SHP77 (cell line): Measurements from ENCODE around the gene ADO.

Experiments used
- DNase-seq, 2 experiments: peaks; one replicate each; lab custom pipeline; 2025; lab: John Stamatoyannopoulos, UW

The ADO gene

GRCh38 chr10:62817766-62818425 is 13.4 kb downstream of the ADO start:
- DNase-seq: peak; percentile 39 to 41

- DNase-seq: no peak
These were observed 14.0 kb downstream of the ADO start for GRCh38 chr10:62818426-62819011.

DNA sequence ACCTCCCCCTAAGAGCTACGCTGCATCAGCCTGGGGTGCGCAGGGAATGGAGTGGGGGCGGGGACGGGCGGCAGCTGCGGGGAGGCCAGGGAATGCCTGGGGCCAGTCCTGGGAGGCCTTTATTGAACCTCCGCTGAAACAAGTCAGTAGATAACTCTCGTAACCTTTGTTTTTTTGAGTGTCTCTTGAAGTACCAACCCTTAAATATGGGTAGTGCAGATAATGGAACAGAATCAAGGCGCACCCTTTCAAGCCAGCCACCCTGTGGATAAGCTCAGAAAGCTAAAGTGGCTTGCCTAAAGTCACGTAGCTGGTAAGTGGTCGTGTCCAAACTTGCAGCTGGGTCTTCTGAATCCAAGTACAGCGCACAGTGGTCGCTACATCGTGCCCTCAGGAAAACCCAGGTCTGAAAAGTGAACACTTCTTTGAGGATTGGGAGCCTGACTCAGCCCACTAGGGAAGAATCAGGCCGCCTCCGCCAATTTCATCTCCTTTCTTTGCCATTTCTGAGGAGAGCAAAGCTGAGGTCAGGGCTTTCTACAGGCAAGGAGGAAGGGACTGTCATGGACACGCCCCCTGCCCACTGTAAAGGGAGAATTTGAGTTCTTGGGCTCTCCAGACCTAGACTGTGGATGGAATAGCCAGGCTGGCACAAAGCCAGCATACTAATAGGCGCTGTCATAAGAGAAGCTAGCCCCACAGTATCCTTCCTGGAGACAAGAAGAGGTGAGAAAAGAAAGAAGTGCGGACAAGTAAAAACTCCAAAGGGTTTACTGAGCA is 14.8 kb downstream of the ADO start:
- DNase-seq: no peak

DNA sequence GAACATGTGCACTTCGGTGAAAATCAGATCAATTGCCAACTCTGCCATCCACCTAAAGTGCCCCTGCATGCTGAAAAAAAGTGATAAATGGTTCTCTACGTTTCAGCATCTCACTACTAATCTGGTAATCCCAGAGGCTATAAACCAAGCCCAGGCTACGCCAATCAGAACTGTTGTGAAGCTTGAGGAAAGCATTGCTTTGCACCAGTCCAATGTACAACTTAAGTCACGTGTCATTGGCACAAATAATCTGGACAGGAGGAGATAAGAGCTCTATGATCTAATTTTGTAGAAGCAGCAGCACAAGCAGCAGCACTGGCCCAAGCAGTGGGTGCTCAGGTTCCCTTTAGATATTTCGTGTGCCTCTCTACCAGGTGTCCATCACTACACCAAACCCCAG is 16.1 kb downstream of the ADO start:
- DNase-seq: no peak

DNA sequence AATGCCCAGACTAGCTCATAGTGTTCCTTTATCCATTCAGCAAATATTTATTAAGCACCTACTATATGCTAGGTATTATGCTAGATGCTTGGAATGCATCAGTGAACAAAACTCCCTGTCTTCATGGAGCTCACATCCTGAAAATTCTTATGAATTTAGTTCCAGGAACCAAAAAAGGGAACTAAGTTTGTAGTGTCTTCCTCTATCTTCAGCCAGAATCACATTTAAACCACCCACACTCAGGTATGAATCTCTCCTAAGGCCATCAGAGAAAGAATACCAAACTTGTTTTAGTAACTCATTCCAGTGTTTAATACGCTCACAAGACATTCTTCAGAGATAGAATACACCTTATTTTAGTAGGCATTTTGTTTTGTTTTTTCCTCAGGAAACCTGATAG is 21.8 kb downstream of the ADO start:
- no peak for DNase-seq

DNA sequence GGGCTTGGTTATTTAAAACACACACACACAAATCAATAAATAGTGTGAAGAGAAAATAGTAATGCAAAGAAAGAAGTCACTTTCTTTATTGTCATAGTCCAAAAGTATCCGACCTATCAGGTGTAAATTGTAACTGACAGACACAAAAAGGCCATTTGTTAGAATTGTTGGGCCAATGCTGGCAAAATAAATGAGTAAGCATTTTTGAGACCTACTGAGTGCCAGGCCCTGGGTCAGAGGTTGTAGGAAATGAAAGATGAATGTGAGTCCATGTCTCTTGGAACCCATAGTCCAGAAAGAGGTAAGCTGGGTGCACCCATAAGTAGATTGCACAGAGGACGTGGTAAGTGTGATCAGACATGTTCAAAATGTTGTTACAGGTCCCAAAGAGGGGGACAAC is 25.1 kb downstream of the ADO start:
- DNase-seq: no peak

- no peak for DNase-seq
These were observed 26.2 kb downstream of the ADO start for GRCh38 chr10:62830679-62831078.

GRCh38 chr10:62831346-62831745 is 26.8 kb downstream of the ADO start:
- no peak for DNase-seq

GRCh38 chr10:62839590-62839989 is 35.1 kb downstream of the ADO start:
- no peak for DNase-seq

GRCh38 chr10:62842983-62843382 is 38.5 kb downstream of the ADO start:
- DNase-seq: no peak

DNA sequence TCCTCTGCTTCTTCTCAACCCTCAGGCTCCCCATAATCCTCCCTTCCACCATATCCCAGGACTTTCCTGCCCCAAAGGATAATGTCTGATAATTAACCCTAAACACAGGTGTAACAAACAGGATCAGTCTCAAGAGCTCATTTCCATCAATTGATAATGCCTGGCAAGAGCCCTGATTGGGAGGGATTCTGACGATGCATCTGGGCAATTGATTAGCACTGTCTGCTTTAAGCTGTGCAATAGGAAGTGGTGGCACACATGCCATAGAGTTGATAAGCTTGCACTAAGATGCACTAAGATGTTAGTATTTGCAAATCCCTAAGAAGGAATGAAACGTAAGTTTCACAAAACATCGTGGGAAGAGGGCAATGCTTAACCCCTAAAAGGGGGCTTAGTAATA is 39.1 kb downstream of the ADO start:
- DNase-seq: no peak

DNA sequence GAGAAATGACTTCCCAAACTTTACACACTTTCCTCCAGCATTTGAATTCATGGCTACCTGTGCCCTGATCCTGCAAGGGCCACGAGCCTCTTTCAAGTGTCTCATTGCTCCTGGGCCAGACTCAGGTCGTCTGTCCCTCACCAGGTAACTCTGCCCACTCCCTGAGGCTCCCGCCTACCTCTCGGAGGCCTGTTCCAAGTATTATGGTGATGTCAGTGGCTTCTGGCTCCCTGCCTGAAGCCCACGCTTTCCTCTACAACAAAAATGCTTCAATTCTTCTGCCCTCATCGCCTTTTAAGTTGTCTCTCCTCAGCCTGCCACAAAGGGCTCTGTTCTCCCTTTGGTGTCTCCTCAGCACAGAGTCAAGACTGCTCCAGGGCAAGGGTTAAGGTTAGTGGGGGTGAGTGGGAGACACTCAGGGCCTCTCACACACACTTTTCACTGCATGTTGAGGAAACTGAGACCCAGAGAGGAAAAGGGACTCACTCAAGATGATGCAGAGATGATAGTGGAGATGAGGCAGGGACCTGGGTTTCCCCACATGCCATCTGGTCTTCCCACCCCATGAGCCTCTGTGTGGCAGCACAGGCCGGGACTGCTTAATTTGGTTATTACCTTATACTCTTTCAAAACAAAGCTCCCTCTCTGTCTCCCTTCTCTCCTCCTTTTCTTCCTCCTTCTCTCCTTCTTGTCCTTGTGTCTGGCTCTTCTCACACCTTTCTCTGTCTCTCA is 39.9 kb downstream of the ADO start:
- no peak for DNase-seq

DNA sequence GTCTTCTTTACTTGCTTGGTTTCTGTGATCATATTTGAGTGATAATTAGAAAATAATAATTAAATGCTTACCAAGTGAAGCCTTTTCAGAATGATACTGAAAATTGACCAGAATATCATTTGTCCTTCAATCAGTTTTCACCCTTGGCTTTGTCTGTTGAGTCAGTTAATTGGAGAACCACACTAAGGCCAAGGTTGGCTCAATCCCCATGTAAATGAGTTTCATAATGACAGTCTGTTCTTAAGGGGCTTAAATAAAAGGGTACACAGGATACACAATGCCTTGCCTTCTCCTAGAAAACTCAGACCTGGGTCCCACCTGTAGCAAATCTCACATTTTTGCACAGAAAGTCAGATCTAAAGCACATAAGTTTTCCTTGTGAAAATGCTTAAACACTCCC is 42.9 kb downstream of the ADO start:
- DNase-seq: no peak

DNA sequence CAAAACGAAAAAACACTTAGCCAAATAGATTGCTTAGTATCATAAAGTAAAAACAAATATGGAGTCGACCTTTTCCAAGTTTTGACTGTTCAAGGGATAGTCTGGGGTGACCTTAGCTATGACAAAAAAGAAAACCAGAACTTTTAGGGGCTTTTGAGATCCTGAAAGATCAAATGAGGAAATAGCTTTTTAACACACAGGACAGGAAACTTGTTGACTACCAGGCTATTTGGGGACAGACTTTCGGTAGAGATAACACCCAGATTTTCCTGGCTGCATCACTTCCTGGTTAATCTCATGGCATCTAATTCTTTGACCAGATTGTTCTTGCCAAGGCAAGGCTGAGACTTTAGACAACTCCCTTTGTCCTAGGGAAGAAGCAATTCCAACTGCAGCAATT is 46.1 kb downstream of the ADO start:
- DNase-seq: no peak

DNA sequence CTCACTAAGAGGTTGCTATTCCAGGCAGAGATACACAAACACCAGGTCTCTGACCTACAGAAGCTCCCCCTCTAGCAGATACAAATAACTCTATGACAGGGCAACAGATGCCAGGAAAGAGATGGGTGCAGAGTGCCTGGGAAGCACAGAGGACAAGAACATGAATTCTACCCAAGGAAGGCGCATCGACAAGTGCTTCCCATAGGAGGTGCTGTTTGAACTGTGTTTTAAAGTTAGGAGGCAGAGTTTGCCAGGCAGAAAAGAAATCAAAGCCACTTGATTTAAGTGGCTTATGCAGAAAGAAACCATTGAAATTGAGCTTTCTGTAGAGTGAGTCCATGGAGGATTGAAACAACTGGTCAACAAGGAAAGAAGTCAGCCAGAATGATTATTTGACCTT is 46.9 kb downstream of the ADO start:
- DNase-seq: no peak

DNA sequence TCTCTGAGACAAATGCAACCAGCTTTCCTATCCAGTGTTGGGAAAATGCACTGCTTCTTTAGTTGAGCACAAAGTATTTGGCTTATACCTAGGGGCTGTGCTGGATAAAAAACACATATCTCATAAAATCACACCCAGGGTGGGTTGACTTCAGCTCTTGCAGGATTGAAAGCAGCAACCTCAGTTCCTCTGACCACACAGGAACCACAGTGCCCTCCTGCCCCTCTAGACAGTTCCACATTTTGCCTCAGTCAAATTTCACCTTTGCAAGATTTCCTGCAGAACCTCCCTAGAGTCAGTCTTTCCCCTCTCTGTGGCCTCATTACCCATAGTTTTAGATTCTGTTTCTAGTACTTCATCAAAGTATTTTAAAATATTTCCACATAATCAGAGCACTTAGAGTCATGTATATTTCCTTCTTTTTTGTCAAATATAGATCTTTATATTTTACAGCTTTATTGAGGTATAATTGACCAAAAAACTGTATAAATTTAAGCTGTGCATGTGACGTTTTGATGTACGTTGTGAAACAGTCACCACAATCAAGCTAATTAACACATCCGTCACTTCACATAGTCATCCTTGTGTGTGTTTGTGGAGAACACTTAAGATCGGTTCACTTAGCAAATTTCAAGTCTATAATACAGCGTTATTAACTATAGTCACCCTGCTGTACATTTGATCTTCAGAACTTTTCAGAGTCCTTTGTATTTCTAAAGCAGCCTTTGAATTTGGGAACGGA is 48.6 kb downstream of the ADO start:
- DNase-seq: no peak

GRCh38 chr10:62853710-62854109 is 49.2 kb downstream of the ADO start:
- no peak for DNase-seq

GRCh38 chr10:62856021-62856420 is 51.5 kb downstream of the ADO start:
- no peak for DNase-seq
